Mammary epithelial cell (primary cell): Measurements from ENCODE around the gene EPB41L2.

Source experiments
- CTCF ChIP-seq, 2 donors: IDR thresholded peaks in 1 of 2; conservative IDR thresholded peaks in 1 of 2; 2 replicates each; pipeline ENCODE4 v1.5.1; 2011 to 2012; ENCODE audit warnings: inconsistent platforms in 2 of 2, low read length in 2 of 2, mild to moderate bottlenecking in 2 of 2, control low read depth in 1 of 2, low read depth in 1 of 2; ENCODE audit not compliant: insufficient read depth in 1 of 2; ENCODE audit errors: extremely low read depth in 1 of 2
- EZH2 ChIP-seq: IDR thresholded peaks from 2 replicates; pipeline ENCODE4 v1.6.1; 2012; ENCODE audit warnings: low read length, inconsistent platforms, borderline replicate concordance

GRCh38 chr6:130865793-130866192, 197.3 kb downstream of the EPB41L2 start:
- TF ChIP-seq CTCF (conservative IDR thresholded peaks at IDR 0.05 in 1 of 2, IDR thresholded peaks at IDR 0.05 in 1 of 2; ENCODE audit: extremely low read depth in 1 of 2, insufficient read depth in 1 of 2, low read depth in 1 of 2, low read length in 2 of 2), result no peak
- TF ChIP-seq EZH2, result no peak
